K562 (cell line): ENCODE results near the gene PRKCB. TPM values are rescaled to one million over a fixed set of nuclear protein-coding genes. Genes with fewer than 3 reads are reported as not detected.

ENCODE experiments used
- ATAC-seq: fragments of 200-7000 bp; cut with Tn5 transposase; 3 replicates; pipeline ENCODE4 v1.9.1; 2020; ENCODE audit warnings: moderate library complexity
- BruUV-seq: library from RNA; stranded (reverse); fragments of 400-500 nt; replicated peaks from 2 replicates; lab custom pipeline; 2021; lab: Mats Ljungman, UMichigan
- CTCF ChIA-PET: fragments of 300-600 bp; formaldehyde crosslinking; extraction: SDS; loops from one replicate; lab custom pipeline; 2021; ENCODE audit warnings: low intra/inter-chr PET ratio; lab: Yijun Ruan, JAX
- POLR2A ChIA-PET: fragments of 300-600, 350-650 bp; sonication (Branson Sonifier 250); formaldehyde crosslinking; extraction: SDS; loops from one replicate; lab custom pipeline; 2021; ENCODE audit warnings: antibody characterized with exemption, inconsistent platforms; lab: Yijun Ruan, JAX
- DNase-seq, 4 experiments: peaks; one replicate each; pipeline versions ENCODE4 v3.0.0 to v3.0.0-alpha.2; 2011 to 2018; ENCODE audit warnings: low spot score in 3 of 4, mixed read lengths in 3 of 4; ENCODE audit errors: extremely low read depth in 1 of 4
- FAIRE-seq: peaks from 2 replicates; lab custom pipeline; 2011; peaks lifted over from hg19 to GRCh38; lab: Jason Lieb, UNC
- H2AFZ ChIP-seq: 2 replicates; pipeline ENCODE4 v1.6.0; 2011; ENCODE audit warnings: low read depth, low read length, control low read depth, inconsistent platforms
- H3K27ac ChIP-seq: fragments of 200-600 bp; 3 replicates; pipeline ENCODE4 v1.8.0; 2011; ENCODE audit warnings: low read depth, mild to moderate bottlenecking, control low read depth, inconsistent platforms, low read length, moderate library complexity, mixed read lengths; ENCODE audit errors: extremely low read depth
- H3K27me3 ChIP-seq, 2 experiments: fragments of 300-600 bp in 1 of 2; 2 replicates in 1 of 2; 3 replicates in 1 of 2; pipeline versions ENCODE4 v1.6.0 to v1.8.0; 2011; ENCODE audit warnings: inconsistent platforms in 2 of 2, low read length in 2 of 2, mild to moderate bottlenecking in 1 of 2, mixed read lengths in 1 of 2, moderate library complexity in 1 of 2; ENCODE audit not compliant: control insufficient read depth in 2 of 2, insufficient read depth in 2 of 2
- H3K36me3 ChIP-seq: fragments of 300-600 bp; 3 replicates; pipeline ENCODE4 v1.8.0; 2011; ENCODE audit warnings: mild to moderate bottlenecking, low read length, inconsistent platforms; ENCODE audit not compliant: control insufficient read depth, insufficient read depth
- H3K4me1 ChIP-seq, 2 experiments: fragments of 200-600 bp in 1 of 2; replicated peaks in 1 of 2; 2 replicates in 1 of 2; 3 replicates in 1 of 2; pipeline versions ENCODE4 v1.5.1 to v1.8.0; 2011; ENCODE audit warnings: inconsistent platforms in 2 of 2, low read length in 2 of 2, mild to moderate bottlenecking in 1 of 2, mixed read lengths in 1 of 2, moderate library complexity in 1 of 2; ENCODE audit not compliant: control insufficient read depth in 2 of 2, insufficient read depth in 2 of 2
- H3K4me2 ChIP-seq: 2 replicates; pipeline ENCODE4 v1.6.1; 2011; ENCODE audit warnings: low read length, control low read depth, inconsistent platforms, mixed read lengths; ENCODE audit not compliant: insufficient read depth
- H3K4me3 ChIP-seq: fragments of 200-600 bp; sonication (generic), shearing (Covaris generic); 2 replicates; pipeline ENCODE4 v1.5.1; 2016; ENCODE audit warnings: control low read depth, inconsistent platforms
- H3K79me2 ChIP-seq: fragments of 200-600 bp; 3 replicates; pipeline ENCODE4 v1.8.0; 2011; ENCODE audit warnings: low read length, inconsistent platforms; ENCODE audit not compliant: control insufficient read depth, insufficient read depth
- H3K9ac ChIP-seq, 2 experiments: 2 replicates each; pipeline versions ENCODE4 v1.6.0 to v1.6.1; 2011; ENCODE audit warnings: low read depth in 2 of 2, low read length in 2 of 2, control low read depth in 1 of 2, inconsistent platforms in 1 of 2, mild to moderate bottlenecking in 1 of 2, mixed read lengths in 1 of 2; ENCODE audit not compliant: insufficient read depth in 1 of 2
- H3K9me1 ChIP-seq: one replicate; pipeline ENCODE4 v1.6.0; 2011; ENCODE audit warnings: inconsistent platforms, mild to moderate bottlenecking, low read length, moderate library complexity; ENCODE audit not compliant: control insufficient read depth, insufficient read depth
- H3K9me3 ChIP-seq: replicated peaks from 2 replicates; pipeline ENCODE4 v1.5.1; 2011; ENCODE audit warnings: low read depth, low read length, inconsistent platforms; ENCODE audit not compliant: control insufficient read depth, insufficient read depth
- H4K20me1 ChIP-seq: replicated peaks from 2 replicates; pipeline ENCODE4 v1.6.1; 2011; ENCODE audit warnings: low read length, inconsistent platforms, mixed read lengths; ENCODE audit not compliant: control insufficient read depth, insufficient read depth
- ARID1B ChIP-seq: fragments of 450-650 bp; IDR thresholded peaks from 2 replicates; pipeline ENCODE4 v1.6.1; 2016; ENCODE audit warnings: antibody characterized with exemption, mild to moderate bottlenecking, inconsistent platforms
- ATF3 ChIP-seq, 2 experiments: fragments of 450-650 bp in 1 of 2; sonication (generic) in 1 of 2; formaldehyde crosslinking in 1 of 2; IDR thresholded peaks in 1 of 2; conservative IDR thresholded peaks in 1 of 2; 2 replicates each; pipeline versions ENCODE4 v1.6.1 to v1.8.1; 2016 to 2023; ENCODE audit warnings: mild to moderate bottlenecking in 2 of 2, moderate library complexity in 2 of 2, inconsistent platforms in 1 of 2, missing genetic modification reagents in 1 of 2
- C11orf30 ChIP-seq: fragments of 450-650 bp; IDR thresholded peaks from 2 replicates; pipeline ENCODE4 v1.6.1; 2016; ENCODE audit warnings: low read depth, mild to moderate bottlenecking
- DPF2 ChIP-seq: fragments of 450-650 bp; IDR thresholded peaks from 2 replicates; pipeline ENCODE4 v1.6.1; 2016
- HNRNPUL1 ChIP-seq: fragments of 200-400 bp; formaldehyde crosslinking; IDR thresholded peaks from 2 replicates; pipeline ENCODE4 v1.6.1; 2017; ENCODE audit warnings: low read length
- MAFG ChIP-seq: fragments of 450-650 bp; conservative IDR thresholded peaks from 2 replicates; pipeline ENCODE4 v1.6.1; 2016; ENCODE audit warnings: missing genetic modification characterization, missing compliant biosample characterization
- MEIS2 ChIP-seq: fragments of 450-650 bp; IDR thresholded peaks from 2 replicates; pipeline ENCODE4 v1.6.1; 2014; ENCODE audit warnings: mild to moderate bottlenecking; ENCODE audit not compliant: partially characterized antibody
- NFXL1 ChIP-seq: fragments of 450-650 bp; formaldehyde crosslinking; IDR thresholded peaks from 2 replicates; pipeline ENCODE4 v1.4.0; 2021; ENCODE audit warnings: mild to moderate bottlenecking
- PBX2 ChIP-seq, 2 experiments: IDR thresholded peaks in 1 of 2; conservative IDR thresholded peaks in 1 of 2; 2 replicates each; pipeline ENCODE4 v1.6.1; 2016; ENCODE audit warnings: low read depth in 2 of 2, mild to moderate bottlenecking in 1 of 2, missing compliant biosample characterization in 1 of 2, missing genetic modification characterization in 1 of 2, moderate library complexity in 1 of 2
- POLR2A ChIP-seq: fragments of 450-650 bp; conservative IDR thresholded peaks from 2 replicates; pipeline ENCODE4 v1.6.1; 2016
- SMARCA4 ChIP-seq: fragments of 450-650 bp; IDR thresholded peaks from 2 replicates; pipeline ENCODE4 v1.6.1; 2016
- SMARCE1 ChIP-seq: fragments of 450-650 bp; IDR thresholded peaks from 2 replicates; pipeline ENCODE4 v1.7.1; 2016; ENCODE audit warnings: mild to moderate bottlenecking
- THRAP3 ChIP-seq: fragments of 450-650 bp; IDR thresholded peaks from 2 replicates; pipeline ENCODE4 v1.6.1; 2016; ENCODE audit warnings: mild to moderate bottlenecking, inconsistent platforms, borderline replicate concordance
- ZBTB8A ChIP-seq: fragments of 450-650 bp; IDR thresholded peaks from 2 replicates; pipeline ENCODE4 v1.6.1; 2018; ENCODE audit warnings: mild to moderate bottlenecking, moderate library complexity; ENCODE audit not compliant: partially characterized antibody
- ZNF121 ChIP-seq: sonication (generic); formaldehyde crosslinking; conservative IDR thresholded peaks from 2 replicates; pipeline ENCODE4 v1.8.0; 2022; ENCODE audit warnings: missing genetic modification reagents
- ZNF280A ChIP-seq: fragments of 450-650 bp; IDR thresholded peaks from 2 replicates; pipeline ENCODE4 v1.6.1; 2018; ENCODE audit warnings: mild to moderate bottlenecking, low read depth; ENCODE audit not compliant: partially characterized antibody
- ZNF316 ChIP-seq: fragments of 450-650 bp; IDR thresholded peaks from 2 replicates; pipeline ENCODE4 v1.6.1; 2016
- ZNF778 ChIP-seq: fragments of 450-650 bp; formaldehyde crosslinking; IDR thresholded peaks from 2 replicates; pipeline ENCODE4 v1.4.0; 2020; ENCODE audit warnings: mild to moderate bottlenecking, moderate library complexity
- WGBS: fragments of 100-300 bp; shearing (Covaris generic); methylation state at CpG from one replicate; pipeline ENCODE4 v1.1.6; 2016; ENCODE audit warnings: low coverage, mixed read lengths; ENCODE audit not compliant: insufficient coverage; ENCODE audit errors: missing lambda C conversion rate; 5-methylcytosine and 5-hydroxymethylcytosine counted together
- in situ Hi-C: fragments of 300-500 bp; cut with MboI; formaldehyde crosslinking; loops from 4 replicates; pipeline ENCODE4 v1.15.0; 2018; ENCODE audit warnings: inconsistent platforms, mixed read lengths
- intact Hi-C: fragments of 100-400 bp; cut with micrococcal nuclease; formaldehyde crosslinking; loops from 2 replicates; pipeline ENCODE4 v1.14.2; 2022
- polyA plus RNA-seq, 8 experiments: library from polyadenylated mRNA; depleted of rRNA in 4 of 8; stranded (reverse) in 5 of 8; unstranded in 3 of 8; fragments of >200 nt; fragmentation: Nextera tagmentation in 2 of 8; fragmentation: Illumina TruSeq in 1 of 8; extraction: Ambion mirVana in 2 of 8; extraction: Trizol in 1 of 8; gene quantifications; 2 replicates each; pipeline versions ENCODE4 v1.2.1 to v1.2.3, GENCODE V29; 2011 to 2014; ENCODE audit warnings: inconsistent platforms in 1 of 8, missing spikeins in 1 of 8
- total RNA-seq, 7 experiments: library from RNA; depleted of rRNA in 6 of 7; stranded (reverse); fragments of >200 nt in 6 of 7; fragmentation: Illumina TruSeq in 2 of 7; extraction: Trizol in 2 of 7; gene quantifications; 2 replicates each; pipeline versions ENCODE4 v1.2.1 to v1.2.3, GENCODE V29; 2011 to 2021; ENCODE audit warnings: low replicate concordance in 1 of 7

Gene PRKCB
- total and polyA plus RNA-seq, 9 of the 15 experiments (the other 6 are each of a cell fraction or from before 2014, with no cell fraction given): 49.9 to 276 (median 148) TPM

GRCh38 chr16:23874613-23875294 is 39.0 kb downstream of the PRKCB start:
- Histone ChIP-seq H4K20me1 (peaks cover 6% of the 10 kb centered on the region; the same call in 1 of the 2 replicates), H3K27ac (peak overlapping the region; percentile 1; the same call in 1 of the 3 replicates), H3K27me3 (no peaks in the 10 kb centered on the region), H3K9me1 (peaks cover under 1% of the 10 kb centered on the region), H3K4me2 (no peak overlapping the region), H3K36me3 (peaks cover 78% of the 10 kb centered on the region), H3K4me1 (peaks cover 11 to 17% of the 10 kb centered on the region in 2 experiments; a peak in 4 of 5 replicates), H3K4me3 (no peak overlapping the region), H3K79me2 (peaks cover 93% of the 10 kb centered on the region), H2AFZ (no peak overlapping the region), H3K9me3 (no peaks in the 10 kb centered on the region), H3K9ac (no peak overlapping the region)
- intact Hi-C loops: loop anchor here (5.0 kb wide), 1 partner anchor 138 kb away; no protein-coding TSS in a partner anchor
- ChIA-PET CTCF (no interaction called here), POLR2A (interaction anchor here (0.7 to 1.1 kb wide), 2 partner anchors 11 to 19 kb away, joined by 3 to 4 read pairs; no protein-coding TSS in a partner anchor)
- in situ Hi-C loops: no loop called here
- BruUV-seq: no TSS peak
- peak; percentile 52 for FAIRE-seq
- 83% methylated on average over 3 of the region's 5 CpGs for WGBS
- no peak for ATAC-seq
- no peak for DNase-seq
- peak; percentile 54; the same call in 1 of the 2 replicates for TF ChIP-seq SMARCE1
- no peak for TF ChIP-seq ZBTB8A
- no peak for TF ChIP-seq THRAP3
- TF ChIP-seq HNRNPUL1: no peak
- TF ChIP-seq ARID1B: 0 out of 2 replicates have a peak, but pooled peaks have one; percentile 14
- TF ChIP-seq C11orf30: peak; percentile 67
- TF ChIP-seq ZNF316: peak; percentile 57; the same call in 1 of the 2 replicates
- no peak for TF ChIP-seq ZNF778
- peak; percentile 94 for TF ChIP-seq ZNF121
- no peak for TF ChIP-seq PBX2 (CRISPR knock-in tag; IDR thresholded peaks at IDR 0.05; ENCODE audit: low read depth)
- TF ChIP-seq PBX2 (tag; conservative IDR thresholded peaks at IDR 0.05; ENCODE audit: low read depth): peak; percentile 45; the same call in 1 of the 2 replicates
- TF ChIP-seq NFXL1 (CRISPR knock-in tag): no peak
- TF ChIP-seq ZNF280A: no peak
- TF ChIP-seq POLR2A: peak; percentile 39; the same call in 1 of the 2 replicates
- TF ChIP-seq MAFG: peak; percentile 52; the same call in 1 of the 2 replicates
- peak; percentile 28; the same call in 1 of the 2 replicates for TF ChIP-seq DPF2
- peak; percentile 34; the same call in 1 of the 2 replicates for TF ChIP-seq ATF3 (IDR thresholded peaks at IDR 0.05)
- TF ChIP-seq ATF3 (CRISPR knock-in tag; conservative IDR thresholded peaks at IDR 0.05): no peak
- TF ChIP-seq SMARCA4: 0 out of 2 replicates have a peak, but pooled peaks have one; percentile 16
- peak; percentile 75 for TF ChIP-seq MEIS2
